MCF 10A (cell line): ENCODE results near the gene PLCD1. TPM values are rescaled to one million over a fixed set of nuclear protein-coding genes. Genes with fewer than 3 reads are reported as not detected.

Source experiments
- BruUV-seq: library from RNA; stranded (reverse); fragments of 400-500 nt; replicated peaks from 2 replicates; lab custom pipeline; 2021; lab: Mats Ljungman, UMichigan
- CTCF ChIA-PET: fragments of 300-600 bp; sonication (Branson Sonifier 250); formaldehyde crosslinking; extraction: SDS; loops from one replicate; lab custom pipeline; 2021; ENCODE audit warnings: antibody characterized with exemption, inconsistent platforms; lab: Yijun Ruan, JAX
- POLR2A ChIA-PET: fragments of 300-600, 350-650 bp; sonication (Branson Sonifier 250); formaldehyde crosslinking; extraction: SDS; loops from one replicate; lab custom pipeline; 2020; ENCODE audit warnings: antibody characterized with exemption, inconsistent platforms; lab: Yijun Ruan, JAX
- DNase-seq: peaks from one replicate; pipeline ENCODE4 v3.0.0-alpha.2; 2018; ENCODE audit not compliant: unreplicated experiment
- H3K27ac Mint-ChIP-seq: one replicate; pipeline ENCODE4 v1.8.0; 2022; ENCODE audit warnings: mild to moderate bottlenecking, low read depth, mixed read lengths; ENCODE audit not compliant: unreplicated experiment
- H3K27me3 Mint-ChIP-seq: one replicate; pipeline ENCODE4 v1.8.0; 2022; ENCODE audit warnings: mixed read lengths; ENCODE audit not compliant: insufficient read depth, unreplicated experiment
- H3K36me3 Mint-ChIP-seq: one replicate; pipeline ENCODE4 v1.8.0; 2022; ENCODE audit warnings: mild to moderate bottlenecking, moderate library complexity, mixed read lengths; ENCODE audit not compliant: insufficient read depth, unreplicated experiment
- H3K4me1 Mint-ChIP-seq: one replicate; pipeline ENCODE4 v1.8.0; 2022; ENCODE audit warnings: mixed read lengths; ENCODE audit not compliant: insufficient read depth, unreplicated experiment
- H3K4me3 Mint-ChIP-seq: one replicate; pipeline ENCODE4 v1.8.0; 2022; ENCODE audit warnings: mild to moderate bottlenecking, moderate library complexity, mixed read lengths; ENCODE audit not compliant: unreplicated experiment
- H3K9me3 Mint-ChIP-seq: one replicate; pipeline ENCODE4 v1.8.0; 2022; ENCODE audit warnings: mixed read lengths; ENCODE audit not compliant: unreplicated experiment
- CTCF ChIP-seq: fragments of 200-600 bp; IDR thresholded peaks from one replicate; pipeline ENCODE4 v1.8.0; 2022; ENCODE audit warnings: antibody characterized with exemption, mild to moderate bottlenecking; ENCODE audit not compliant: unreplicated experiment
- intact Hi-C: fragments of 100-400 bp; cut with micrococcal nuclease; formaldehyde crosslinking; loops from 2 replicates; pipeline ENCODE4 v1.14.1; 2022
- total RNA-seq: library from RNA; stranded (reverse); gene quantifications from 2 replicates; pipeline ENCODE4 v1.2.3, GENCODE V29; 2022

Gene PLCD1
- total RNA-seq, 1 experiment from 2014 or later: 1.8 TPM

- no peaks in the 10 kb centered on the region for H3K9me3 Mint-ChIP-seq
- H3K27ac Mint-ChIP-seq: peak overlapping the region; percentile 57
- TF ChIP-seq CTCF: no peak
- no peak for DNase-seq
- ChIA-PET POLR2A (interaction anchor here (0.6 kb wide), 1 partner anchor 22 kb away, joined by 5 read pairs; no protein-coding TSS in a partner anchor), CTCF (interaction anchor here (0.6 to 13.9 kb wide), 8 partner anchors 9 to 510 kb away, joined by 3 to 207 read pairs (median 3); no protein-coding TSS in a partner anchor)
- H3K36me3 Mint-ChIP-seq: peaks cover 39% of the 10 kb centered on the region
- H3K4me1 Mint-ChIP-seq: peaks cover 10% of the 10 kb centered on the region
- H3K27me3 Mint-ChIP-seq: no peaks in the 10 kb centered on the region
- no TSS peak for BruUV-seq
- intact Hi-C loops: loop anchor here (10.0 kb wide), 1 partner anchor 375 kb away; the partner anchor contains the start of gene XYLB
- no peak overlapping the region for H3K4me3 Mint-ChIP-seq
Observed at GRCh38 chr3:37969596-37970100, 59.8 kb downstream of the PLCD1 start.

- intact Hi-C loops: no loop called here
- POLR2A ChIA-PET: interaction anchor here (0.6 to 3.3 kb wide), 2 partner anchors 23 to 114 kb away, joined by 5 to 15 read pairs; no protein-coding TSS in a partner anchor
- no peak overlapping the region for H3K4me3 Mint-ChIP-seq
- no peaks in the 10 kb centered on the region for H3K27me3 Mint-ChIP-seq
- H3K9me3 Mint-ChIP-seq: no peaks in the 10 kb centered on the region
- no TSS peak for BruUV-seq
- TF ChIP-seq CTCF: no peak
- H3K4me1 Mint-ChIP-seq: peaks cover 10% of the 10 kb centered on the region
- H3K36me3 Mint-ChIP-seq: peaks cover 40% of the 10 kb centered on the region
- no peak for DNase-seq
- CTCF ChIA-PET: interaction anchor here (0.6 to 13.9 kb wide), 10 partner anchors 10 to 149 kb away, joined by 3 to 207 read pairs (median 7); no protein-coding TSS in a partner anchor
- no peak overlapping the region for H3K27ac Mint-ChIP-seq
Observed at GRCh38 chr3:37968813-37969595, 60.4 kb downstream of the PLCD1 start.

- no peak for TF ChIP-seq CTCF
- Mint-ChIP-seq H3K4me3 (no peak overlapping the region), H3K4me1 (peaks cover 10% of the 10 kb centered on the region), H3K36me3 (peaks cover 40% of the 10 kb centered on the region), H3K27ac (no peak overlapping the region), H3K27me3 (no peaks in the 10 kb centered on the region), H3K9me3 (no peaks in the 10 kb centered on the region)
- no TSS peak for BruUV-seq
- POLR2A ChIA-PET: interaction anchor here (0.6 to 3.3 kb wide), 6 partner anchors 8 to 115 kb away, joined by 3 to 15 read pairs (median 4); no protein-coding TSS in a partner anchor
- intact Hi-C loops: no loop called here
- no peak for DNase-seq
- CTCF ChIA-PET: interaction anchor here (0.6 to 13.9 kb wide), 18 partner anchors 8 to 742 kb away, joined by 3 to 207 read pairs (median 5); no protein-coding TSS in a partner anchor
Observed at GRCh38 chr3:37968199-37968598, 61.2 kb downstream of the PLCD1 start.
